K562 (cell line): ENCODE measurements around the gene MX1. TPM values are rescaled to one million over a fixed set of nuclear protein-coding genes. Genes with fewer than 3 reads are reported as not detected.

ENCODE experiments used
- polyA plus RNA-seq, 8 experiments: library from polyadenylated mRNA; depleted of rRNA in 4 of 8; stranded (reverse) in 5 of 8; unstranded in 3 of 8; fragments of >200 nt; fragmentation: Nextera tagmentation in 2 of 8; fragmentation: Illumina TruSeq in 1 of 8; extraction: Ambion mirVana in 2 of 8; extraction: Trizol in 1 of 8; gene quantifications; 2 replicates each; pipeline versions ENCODE4 v1.2.1 to v1.2.3, GENCODE V29; 2011 to 2014; ENCODE audit warnings: inconsistent platforms in 1 of 8, missing spikeins in 1 of 8
- total RNA-seq, 7 experiments: library from RNA; depleted of rRNA in 6 of 7; stranded (reverse); fragments of >200 nt in 6 of 7; fragmentation: Illumina TruSeq in 2 of 7; extraction: Trizol in 2 of 7; gene quantifications; 2 replicates each; pipeline versions ENCODE4 v1.2.1 to v1.2.3, GENCODE V29; 2011 to 2021; ENCODE audit warnings: low replicate concordance in 1 of 7

MX1 gene
- total and polyA plus RNA-seq, 9 of the 15 experiments (the other 6 are each of a cell fraction or from before 2014, with no cell fraction given) = 0.07 to 0.51 (median 0.21) TPM; not detected in 5

Other genes starting within 250 kb of the MX1 start
- gene FAM3B, start 109.4 kb upstream of the MX1 start, total RNA-seq (2014; rRNA removed) = not detected in 2 replicates
- gene FAM3B, start 109.4 kb upstream of the MX1 start, total RNA-seq (2014; rRNA removed; fragmentation: Illumina TruSeq; extraction: Trizol) = not detected in 2 replicates
- gene FAM3B, start 109.4 kb upstream of the MX1 start, total RNA-seq (2015; rRNA removed; fragmentation: Illumina TruSeq; extraction: Trizol) = 0.18 and 0.19 TPM in 2 replicates
- not detected in 2 replicates for gene FAM3B, start 109.4 kb upstream of the MX1 start, total RNA-seq (2021)
- not detected in 2 replicates for gene FAM3B, start 109.4 kb upstream of the MX1 start, polyA plus RNA-seq (2011; rRNA removed)
- not detected in 2 replicates for gene FAM3B, start 109.4 kb upstream of the MX1 start, polyA plus RNA-seq (2014; fragmentation: Illumina TruSeq; extraction: Trizol)
- gene FAM3B, start 109.4 kb upstream of the MX1 start, polyA plus RNA-seq (2014; fragmentation: Nextera tagmentation; extraction: Ambion mirVana) = under 1 TPM; 0.07 to 0.17 TPM
- gene FAM3B, start 109.4 kb upstream of the MX1 start, polyA plus RNA-seq (2014; rRNA removed) = 0.04 and 0.24 TPM in 2 replicates
- 0.36 and 1.1 TPM in 2 replicates for gene MX2, start 64.2 kb upstream of the MX1 start, total RNA-seq (2014; rRNA removed)
- gene MX2, start 64.2 kb upstream of the MX1 start, total RNA-seq (2014; rRNA removed; fragmentation: Illumina TruSeq; extraction: Trizol) = 0.26 and 0.73 TPM in 2 replicates
- 0.57 and 0.58 TPM in 2 replicates for gene MX2, start 64.2 kb upstream of the MX1 start, total RNA-seq (2015; rRNA removed; fragmentation: Illumina TruSeq; extraction: Trizol)
- gene MX2, start 64.2 kb upstream of the MX1 start, total RNA-seq (2021) = 0.95 and 1.0 TPM in 2 replicates
- gene MX2, start 64.2 kb upstream of the MX1 start, polyA plus RNA-seq (2011; rRNA removed) = not detected in 2 replicates
- 0.65 and 0.69 TPM in 2 replicates for gene MX2, start 64.2 kb upstream of the MX1 start, polyA plus RNA-seq (2014; fragmentation: Illumina TruSeq; extraction: Trizol)
- gene MX2, start 64.2 kb upstream of the MX1 start, polyA plus RNA-seq (2014; fragmentation: Nextera tagmentation; extraction: Ambion mirVana) = under 1 TPM; 0.10 to 0.18 TPM
- gene MX2, start 64.2 kb upstream of the MX1 start, polyA plus RNA-seq (2014; rRNA removed) = 0.21 and 0.59 TPM in 2 replicates
- gene TMPRSS2, start 81.9 kb downstream of the MX1 start, total RNA-seq (2014; rRNA removed) = not detected in 2 replicates
- gene TMPRSS2, start 81.9 kb downstream of the MX1 start, total RNA-seq (2014; rRNA removed; fragmentation: Illumina TruSeq; extraction: Trizol) = not detected in 2 replicates
- gene TMPRSS2, start 81.9 kb downstream of the MX1 start, total RNA-seq (2015; rRNA removed; fragmentation: Illumina TruSeq; extraction: Trizol) = not detected in 2 replicates
- gene TMPRSS2, start 81.9 kb downstream of the MX1 start, total RNA-seq (2021) = 0.20 TPM in 2 replicates
- not detected in 2 replicates for gene TMPRSS2, start 81.9 kb downstream of the MX1 start, polyA plus RNA-seq (2011; rRNA removed)
- gene TMPRSS2, start 81.9 kb downstream of the MX1 start, polyA plus RNA-seq (2014; fragmentation: Illumina TruSeq; extraction: Trizol) = not detected in 2 replicates
- gene TMPRSS2, start 81.9 kb downstream of the MX1 start, polyA plus RNA-seq (2014; fragmentation: Nextera tagmentation; extraction: Ambion mirVana) = not detected
- not detected in 2 replicates for gene TMPRSS2, start 81.9 kb downstream of the MX1 start, polyA plus RNA-seq (2014; rRNA removed)